HEK293 (cell line): ENCODE measurements around the gene DMAC2.

Experiments
- SCRT2 ChIP-seq: fragments of 450-650 bp; formaldehyde crosslinking; IDR thresholded peaks from 2 replicates; pipeline ENCODE4 v1.5.1; 2016; ENCODE audit warnings: missing biosample characterization, missing genetic modification characterization
- SP7 ChIP-seq: fragments of 450-650 bp; formaldehyde crosslinking; IDR thresholded peaks from 2 replicates; pipeline ENCODE4 v1.5.1; 2016; ENCODE audit warnings: missing biosample characterization, missing genetic modification characterization
- ZEB2 ChIP-seq: fragments of 450-650 bp; formaldehyde crosslinking; IDR thresholded peaks from 2 replicates; pipeline ENCODE4 v1.5.1; 2016; ENCODE audit warnings: missing biosample characterization, missing genetic modification characterization
- ZNF138 ChIP-seq: fragments of 450-650 bp; formaldehyde crosslinking; IDR thresholded peaks from 2 replicates; pipeline ENCODE4 v1.5.1; 2016; ENCODE audit warnings: missing biosample characterization, missing genetic modification characterization, borderline replicate concordance
- ZNF302 ChIP-seq: fragments of 450-650 bp; formaldehyde crosslinking; IDR thresholded peaks from 2 replicates; pipeline ENCODE4 v1.5.1; 2016; ENCODE audit warnings: missing biosample characterization, missing genetic modification characterization, low read depth
- ZNF404 ChIP-seq: fragments of 450-650 bp; formaldehyde crosslinking; IDR thresholded peaks from 2 replicates; pipeline ENCODE4 v1.5.1; 2017; ENCODE audit warnings: missing biosample characterization, missing genetic modification characterization
- ZNF548 ChIP-seq: fragments of 450-650 bp; formaldehyde crosslinking; IDR thresholded peaks from 2 replicates; pipeline ENCODE4 v1.5.1; 2016; ENCODE audit warnings: missing biosample characterization, missing genetic modification characterization
- TF ChIP-seq, protein P1 (sequence below): fragments of 450-650 bp; formaldehyde crosslinking; IDR thresholded peaks from 2 replicates; pipeline ENCODE4 v1.5.1; 2016; ENCODE audit warnings: missing biosample characterization, missing genetic modification characterization
- TF ChIP-seq, protein P2 (sequence below): fragments of 450-650 bp; formaldehyde crosslinking; IDR thresholded peaks from 2 replicates; pipeline ENCODE4 v1.5.1; 2016; ENCODE audit warnings: missing biosample characterization, missing genetic modification characterization
- TF ChIP-seq, protein P3 (sequence below): sonication (generic); formaldehyde crosslinking; IDR thresholded peaks from 2 replicates; pipeline ENCODE4 v1.8.1; 2022; ENCODE audit warnings: mild to moderate bottlenecking, moderate library complexity, missing genetic modification reagents
- TF ChIP-seq, protein P4 (sequence below): fragments of 450-650 bp; formaldehyde crosslinking; IDR thresholded peaks from 2 replicates; pipeline ENCODE4 v1.5.1; 2017; ENCODE audit warnings: missing biosample characterization, missing genetic modification characterization

DNA sequence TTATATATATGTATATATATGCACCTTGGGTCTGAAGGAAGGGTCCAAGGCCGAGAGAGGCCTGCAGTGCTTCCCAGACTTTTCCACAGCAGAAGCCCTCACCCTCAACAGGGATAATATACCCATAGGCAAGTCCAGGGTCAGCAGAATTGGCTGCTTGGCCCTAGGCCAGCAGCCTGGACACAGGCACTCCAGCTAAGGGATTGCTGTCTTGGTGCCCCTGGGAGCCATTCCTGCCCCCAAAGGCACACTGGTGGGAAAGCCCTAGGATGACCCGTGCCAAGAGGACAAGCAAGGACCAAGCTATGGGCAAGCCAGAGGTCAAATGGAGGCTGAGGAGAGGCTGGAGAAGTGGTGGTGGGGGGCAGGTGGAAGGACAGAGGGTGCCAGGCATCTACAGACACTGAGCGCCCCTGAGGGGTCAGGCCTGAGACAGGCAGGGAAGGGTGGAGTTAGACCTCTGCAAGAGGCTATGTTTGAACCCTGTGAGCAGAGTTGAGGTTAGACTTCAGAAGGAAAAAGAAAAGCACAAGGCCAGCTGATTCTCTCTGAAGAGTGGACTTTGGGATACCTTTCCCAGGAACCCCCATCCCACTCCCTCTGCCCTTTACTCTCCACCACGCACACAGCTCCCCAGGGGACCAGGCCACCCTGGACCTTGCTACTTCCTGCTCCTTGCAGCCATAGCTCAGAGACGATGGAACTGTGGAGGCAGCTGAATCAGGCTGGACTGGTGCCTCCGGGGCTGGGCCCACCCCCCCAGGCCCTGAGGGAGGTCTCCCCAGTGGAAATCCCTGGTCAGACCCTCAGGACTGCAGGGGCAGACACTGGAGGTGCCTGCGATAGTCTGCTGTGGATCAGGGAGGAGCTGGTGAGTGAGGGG, 3.0 kb upstream of the DMAC2 start, which contains the start of gene ERICH4:
- TF ChIP-seq, protein P1, sequence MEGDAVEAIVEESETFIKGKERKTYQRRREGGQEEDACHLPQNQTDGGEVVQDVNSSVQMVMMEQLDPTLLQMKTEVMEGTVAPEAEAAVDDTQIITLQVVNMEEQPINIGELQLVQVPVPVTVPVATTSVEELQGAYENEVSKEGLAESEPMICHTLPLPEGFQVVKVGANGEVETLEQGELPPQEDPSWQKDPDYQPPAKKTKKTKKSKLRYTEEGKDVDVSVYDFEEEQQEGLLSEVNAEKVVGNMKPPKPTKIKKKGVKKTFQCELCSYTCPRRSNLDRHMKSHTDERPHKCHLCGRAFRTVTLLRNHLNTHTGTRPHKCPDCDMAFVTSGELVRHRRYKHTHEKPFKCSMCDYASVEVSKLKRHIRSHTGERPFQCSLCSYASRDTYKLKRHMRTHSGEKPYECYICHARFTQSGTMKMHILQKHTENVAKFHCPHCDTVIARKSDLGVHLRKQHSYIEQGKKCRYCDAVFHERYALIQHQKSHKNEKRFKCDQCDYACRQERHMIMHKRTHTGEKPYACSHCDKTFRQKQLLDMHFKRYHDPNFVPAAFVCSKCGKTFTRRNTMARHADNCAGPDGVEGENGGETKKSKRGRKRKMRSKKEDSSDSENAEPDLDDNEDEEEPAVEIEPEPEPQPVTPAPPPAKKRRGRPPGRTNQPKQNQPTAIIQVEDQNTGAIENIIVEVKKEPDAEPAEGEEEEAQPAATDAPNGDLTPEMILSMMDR (tag by site-specific recombination) = no peak
- TF ChIP-seq SCRT2 (tag by site-specific recombination) (no peak), ZNF404 (tag by site-specific recombination) (no peak), ZNF548 (no peak), ZNF138 (tag by site-specific recombination) (no peak), ZNF302 (tag by site-specific recombination) (no peak), SP7 (no peak), ZEB2 (tag by site-specific recombination) (no peak)
- TF ChIP-seq, protein P2, sequence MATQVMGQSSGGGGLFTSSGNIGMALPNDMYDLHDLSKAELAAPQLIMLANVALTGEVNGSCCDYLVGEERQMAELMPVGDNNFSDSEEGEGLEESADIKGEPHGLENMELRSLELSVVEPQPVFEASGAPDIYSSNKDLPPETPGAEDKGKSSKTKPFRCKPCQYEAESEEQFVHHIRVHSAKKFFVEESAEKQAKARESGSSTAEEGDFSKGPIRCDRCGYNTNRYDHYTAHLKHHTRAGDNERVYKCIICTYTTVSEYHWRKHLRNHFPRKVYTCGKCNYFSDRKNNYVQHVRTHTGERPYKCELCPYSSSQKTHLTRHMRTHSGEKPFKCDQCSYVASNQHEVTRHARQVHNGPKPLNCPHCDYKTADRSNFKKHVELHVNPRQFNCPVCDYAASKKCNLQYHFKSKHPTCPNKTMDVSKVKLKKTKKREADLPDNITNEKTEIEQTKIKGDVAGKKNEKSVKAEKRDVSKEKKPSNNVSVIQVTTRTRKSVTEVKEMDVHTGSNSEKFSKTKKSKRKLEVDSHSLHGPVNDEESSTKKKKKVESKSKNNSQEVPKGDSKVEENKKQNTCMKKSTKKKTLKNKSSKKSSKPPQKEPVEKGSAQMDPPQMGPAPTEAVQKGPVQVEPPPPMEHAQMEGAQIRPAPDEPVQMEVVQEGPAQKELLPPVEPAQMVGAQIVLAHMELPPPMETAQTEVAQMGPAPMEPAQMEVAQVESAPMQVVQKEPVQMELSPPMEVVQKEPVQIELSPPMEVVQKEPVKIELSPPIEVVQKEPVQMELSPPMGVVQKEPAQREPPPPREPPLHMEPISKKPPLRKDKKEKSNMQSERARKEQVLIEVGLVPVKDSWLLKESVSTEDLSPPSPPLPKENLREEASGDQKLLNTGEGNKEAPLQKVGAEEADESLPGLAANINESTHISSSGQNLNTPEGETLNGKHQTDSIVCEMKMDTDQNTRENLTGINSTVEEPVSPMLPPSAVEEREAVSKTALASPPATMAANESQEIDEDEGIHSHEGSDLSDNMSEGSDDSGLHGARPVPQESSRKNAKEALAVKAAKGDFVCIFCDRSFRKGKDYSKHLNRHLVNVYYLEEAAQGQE (tag by site-specific recombination) = no peak
- TF ChIP-seq, protein P3, sequence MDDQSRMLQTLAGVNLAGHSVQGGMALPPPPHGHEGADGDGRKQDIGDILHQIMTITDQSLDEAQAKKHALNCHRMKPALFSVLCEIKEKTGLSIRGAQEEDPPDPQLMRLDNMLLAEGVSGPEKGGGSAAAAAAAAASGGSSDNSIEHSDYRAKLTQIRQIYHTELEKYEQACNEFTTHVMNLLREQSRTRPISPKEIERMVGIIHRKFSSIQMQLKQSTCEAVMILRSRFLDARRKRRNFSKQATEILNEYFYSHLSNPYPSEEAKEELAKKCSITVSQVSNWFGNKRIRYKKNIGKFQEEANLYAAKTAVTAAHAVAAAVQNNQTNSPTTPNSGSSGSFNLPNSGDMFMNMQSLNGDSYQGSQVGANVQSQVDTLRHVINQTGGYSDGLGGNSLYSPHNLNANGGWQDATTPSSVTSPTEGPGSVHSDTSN = no peak
- TF ChIP-seq, protein P4, sequence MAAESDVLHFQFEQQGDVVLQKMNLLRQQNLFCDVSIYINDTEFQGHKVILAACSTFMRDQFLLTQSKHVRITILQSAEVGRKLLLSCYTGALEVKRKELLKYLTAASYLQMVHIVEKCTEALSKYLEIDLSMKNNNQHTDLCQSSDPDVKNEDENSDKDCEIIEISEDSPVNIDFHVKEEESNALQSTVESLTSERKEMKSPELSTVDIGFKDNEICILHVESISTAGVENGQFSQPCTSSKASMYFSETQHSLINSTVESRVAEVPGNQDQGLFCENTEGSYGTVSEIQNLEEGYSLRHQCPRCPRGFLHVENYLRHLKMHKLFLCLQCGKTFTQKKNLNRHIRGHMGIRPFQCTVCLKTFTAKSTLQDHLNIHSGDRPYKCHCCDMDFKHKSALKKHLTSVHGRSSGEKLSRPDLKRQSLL (tag by site-specific recombination) = no peak
